DOHH2 (cell line): Measurements from ENCODE around the gene CYTH1.

Experiments used
- CTCF ChIP-seq: fragments of 200-600 bp; sonication (generic); IDR thresholded peaks from one replicate; pipeline ENCODE4 v1.5.1; 2014; ENCODE audit warnings: antibody characterized with exemption, mild to moderate bottlenecking, low read depth, low read length; ENCODE audit not compliant: poor library complexity, severe bottlenecking
- EZH2phosphoT487 ChIP-seq: fragments of 200-600 bp; sonication (generic); IDR thresholded peaks from 2 replicates; pipeline ENCODE4 v1.6.1; 2017; ENCODE audit warnings: borderline replicate concordance, mild to moderate bottlenecking, antibody characterized with exemption, low read length, moderate library complexity, mixed read lengths

GRCh38 chr17:78719630-78720298 lies 62.3 kb downstream of the CYTH1 start:
- no peak for TF ChIP-seq CTCF
- no peak for TF ChIP-seq EZH2phosphoT487
